Left lung (tissue), 10 donors: ENCODE results near the gene AHDC1. TPM values are rescaled to one million over a fixed set of nuclear protein-coding genes. Genes with fewer than 3 reads are reported as not detected.

Source experiments
- ATAC-seq: fragments of 200-7000 bp; cut with Tn5 transposase; one replicate; pipeline ENCODE4 v1.9.1; 2020; ENCODE audit warnings: moderate library complexity
- DNase-seq, 4 donors: peaks; one replicate each; pipeline ENCODE4 v3.0.0-alpha.2; 2013 to 2020
- H3K27ac ChIP-seq, 2 donors: fragments of 200-600 bp; sonication (generic) in 1 of 2; one replicate each; pipeline versions ENCODE4 v1.5.0 to v1.8.0; 2020 to 2021
- H3K27me3 ChIP-seq, 2 donors: fragments of 200-600 bp; sonication (generic) in 1 of 2; one replicate each; pipeline versions ENCODE4 v1.5.0 to v1.8.0; 2020 to 2021
- H3K36me3 ChIP-seq, 2 donors: fragments of 200-600 bp; sonication (generic) in 1 of 2; one replicate each; pipeline versions ENCODE4 v1.5.0 to v1.8.0; 2020 to 2021
- H3K4me1 ChIP-seq, 2 donors: fragments of 200-600 bp; one replicate each; pipeline ENCODE4 v1.8.0; 2021
- H3K4me3 ChIP-seq, 2 donors: fragments of 200-600 bp; sonication (generic) in 1 of 2; one replicate each; pipeline versions ENCODE4 v1.5.0 to v1.8.0; 2020 to 2021; ENCODE audit warnings: mild to moderate bottlenecking in 1 of 2
- H3K9me3 ChIP-seq, 2 donors: fragments of 200-600 bp; sonication (generic) in 1 of 2; one replicate each; pipeline versions ENCODE4 v1.5.0 to v1.8.0; 2020 to 2021
- intact Hi-C, 2 donors: fragments of 100-400 bp; cut with DNase I; formaldehyde crosslinking; loops; one replicate each; pipeline versions ENCODE4 v1.11.2 to v1.14.2; 2022
- polyA plus RNA-seq, 6 donors: library from polyadenylated mRNA; unstranded; fragments of 120-200 nt; gene quantifications; one replicate each; pipeline ENCODE4 v1.2.1, GENCODE V29; 2013; ENCODE audit not compliant: insufficient read length in 6 of 6
- total RNA-seq, 2 donors: library from RNA; stranded (reverse); fragmentation: NEBNext Ultra II Directional; extraction: Animal tissue kit (Norgen Biotek cat#: 25700); gene quantifications; one replicate each; pipeline ENCODE4 v1.2.1, GENCODE V29; 2021
- TF ChIP-seq, protein P1 (sequence below), 2 donors: fragments of 200-600 bp; sonication (generic) in 1 of 2; IDR thresholded peaks; one replicate each; pipeline versions ENCODE4 v1.5.0 to v1.8.0; 2021; ENCODE audit warnings: antibody characterized with exemption in 2 of 2
- donor health status: DM: no; HTN: yes; CAD: no.
- donor health status: DM: no; HTN: no; CAD: no.

The AHDC1 gene
- total and polyA plus RNA-seq, 8 donors = 32.2 to 48.8 (median 41.2) TPM

DNA sequence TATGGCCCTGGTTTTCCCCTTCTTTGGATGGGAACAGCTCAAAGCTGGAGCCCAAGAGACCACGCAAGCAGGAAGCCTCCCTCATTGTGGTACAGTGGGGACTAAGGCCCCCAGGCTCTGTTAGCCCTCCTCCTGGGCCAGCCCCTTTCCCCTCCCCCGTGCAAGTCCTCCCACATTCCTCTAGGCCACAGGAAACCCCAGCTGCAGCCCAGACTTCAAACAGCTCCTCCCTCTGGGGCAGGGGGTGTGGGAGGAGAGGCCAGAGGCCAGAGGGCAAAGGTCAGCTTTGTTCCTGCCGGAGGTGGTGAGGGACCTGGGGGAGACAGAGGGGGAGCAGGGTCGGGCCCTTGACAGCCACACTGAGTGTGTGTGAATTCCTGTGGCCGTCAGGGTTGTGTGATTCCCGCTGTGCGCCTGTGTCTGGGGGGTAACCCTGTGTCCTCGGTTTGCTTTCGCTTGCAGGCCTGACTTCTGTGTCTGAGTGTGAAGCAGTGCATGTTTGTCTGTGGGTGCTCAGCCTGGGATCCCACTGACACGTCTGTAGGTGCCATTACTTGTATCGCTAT lies 3.4 kb upstream of the AHDC1 start:
- TF ChIP-seq, protein P1, sequence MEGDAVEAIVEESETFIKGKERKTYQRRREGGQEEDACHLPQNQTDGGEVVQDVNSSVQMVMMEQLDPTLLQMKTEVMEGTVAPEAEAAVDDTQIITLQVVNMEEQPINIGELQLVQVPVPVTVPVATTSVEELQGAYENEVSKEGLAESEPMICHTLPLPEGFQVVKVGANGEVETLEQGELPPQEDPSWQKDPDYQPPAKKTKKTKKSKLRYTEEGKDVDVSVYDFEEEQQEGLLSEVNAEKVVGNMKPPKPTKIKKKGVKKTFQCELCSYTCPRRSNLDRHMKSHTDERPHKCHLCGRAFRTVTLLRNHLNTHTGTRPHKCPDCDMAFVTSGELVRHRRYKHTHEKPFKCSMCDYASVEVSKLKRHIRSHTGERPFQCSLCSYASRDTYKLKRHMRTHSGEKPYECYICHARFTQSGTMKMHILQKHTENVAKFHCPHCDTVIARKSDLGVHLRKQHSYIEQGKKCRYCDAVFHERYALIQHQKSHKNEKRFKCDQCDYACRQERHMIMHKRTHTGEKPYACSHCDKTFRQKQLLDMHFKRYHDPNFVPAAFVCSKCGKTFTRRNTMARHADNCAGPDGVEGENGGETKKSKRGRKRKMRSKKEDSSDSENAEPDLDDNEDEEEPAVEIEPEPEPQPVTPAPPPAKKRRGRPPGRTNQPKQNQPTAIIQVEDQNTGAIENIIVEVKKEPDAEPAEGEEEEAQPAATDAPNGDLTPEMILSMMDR (IDR thresholded peaks at IDR 0.05) = no peak
- Histone ChIP-seq H3K4me1 (peaks cover 4 to 45% of the 10 kb centered on the region in 2 donors), H3K4me3 (no peak overlapping the region), H3K9me3 (no peaks in the 10 kb centered on the region), H3K36me3 (peaks cover 0 to 13% of the 10 kb centered on the region in 2 donors), H3K27ac (no peak overlapping the region), H3K27me3 (peaks cover 0 to 11% of the 10 kb centered on the region in 2 donors)
- ATAC-seq (no peak), DNase-seq (peak in 1 of 4 donors; percentile 59)
- intact Hi-C loops = loop anchor here (5.0 kb wide), 2 partner anchors 55 to 205 kb away; no protein-coding TSS in a partner anchor

DNA sequence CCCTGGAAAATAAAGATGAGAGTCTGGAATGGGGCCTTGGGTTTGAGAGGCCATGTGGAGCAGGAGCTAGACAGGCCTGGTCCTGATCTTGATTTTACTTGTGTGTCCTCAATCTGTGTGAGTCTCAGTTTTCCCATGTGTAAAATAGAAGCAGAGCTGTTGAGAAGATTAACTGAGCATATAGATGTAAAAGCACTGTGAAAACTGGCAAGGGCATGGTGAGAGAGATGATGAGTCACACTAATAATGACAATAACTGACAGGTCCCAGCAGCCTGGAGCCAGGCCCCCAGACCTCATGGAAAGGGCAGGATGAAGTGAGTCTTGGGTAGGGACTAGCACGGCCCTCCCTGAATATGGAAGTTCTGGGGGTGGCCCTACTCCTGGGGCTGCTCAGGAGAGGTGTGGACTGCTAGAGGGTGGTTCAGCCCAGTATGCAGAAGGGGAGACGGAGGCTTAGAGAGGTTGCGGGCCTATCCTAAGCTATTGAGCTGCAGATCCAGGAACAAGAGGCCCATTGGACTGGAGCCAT lies 2.8 kb upstream of the AHDC1 start:
- Histone ChIP-seq H3K36me3 (peaks cover 0 to 8% of the 10 kb centered on the region in 2 donors), H3K27me3 (peaks cover 0 to 16% of the 10 kb centered on the region in 2 donors), H3K27ac (no peak overlapping the region), H3K4me3 (no peak overlapping the region), H3K9me3 (no peaks in the 10 kb centered on the region), H3K4me1 (peaks cover 6 to 51% of the 10 kb centered on the region in 2 donors)
- TF ChIP-seq, protein P1 (IDR thresholded peaks at IDR 0.05) = no peak
- intact Hi-C loops = loop anchor here (5.0 kb wide), 2 partner anchors 56 to 204 kb away; no protein-coding TSS in a partner anchor
- peak in 1 of 4 donors; percentile 41 for DNase-seq
- no peak for ATAC-seq

- peaks cover 0 to under 1% of the 10 kb centered on the region in 2 donors for H3K36me3 ChIP-seq
- H3K27ac ChIP-seq = no peak overlapping the region
- ATAC-seq = no peak
- peaks cover 12 to 58% of the 10 kb centered on the region in 2 donors for H3K4me1 ChIP-seq
- TF ChIP-seq, protein P1 (IDR thresholded peaks at IDR 0.05) = peak; percentile 75 to 84
- DNase-seq = peak in 3 of 4 donors; percentile 37 to 77 (median 65)
- H3K9me3 ChIP-seq = no peaks in the 10 kb centered on the region
- no peak overlapping the region for H3K4me3 ChIP-seq
- intact Hi-C loops = loop anchor here (5.0 kb wide), 2 partner anchors 56 to 204 kb away; no protein-coding TSS in a partner anchor
- peaks cover 0 to 18% of the 10 kb centered on the region in 2 donors for H3K27me3 ChIP-seq
Observed at GRCh38 chr1:27605796-27606707, 2.1 kb upstream of the AHDC1 start.

- H3K27me3 ChIP-seq = peaks cover 0 to 18% of the 10 kb centered on the region in 2 donors
- intact Hi-C loops = loop anchor here (5.0 kb wide), 2 partner anchors 57 to 203 kb away; no protein-coding TSS in a partner anchor
- H3K27ac ChIP-seq = no peak overlapping the region
- H3K36me3 ChIP-seq = no peaks in the 10 kb centered on the region
- H3K4me1 ChIP-seq = peaks cover 16 to 62% of the 10 kb centered on the region in 2 donors
- no peaks in the 10 kb centered on the region for H3K9me3 ChIP-seq
- no peak overlapping the region for H3K4me3 ChIP-seq
- ATAC-seq (no peak), DNase-seq (no peak)
- TF ChIP-seq, protein P1 (IDR thresholded peaks at IDR 0.05) = no peak
Observed at GRCh38 chr1:27605300-27605766, 1.4 kb upstream of the AHDC1 start.
